ENCODE measurements around the gene DGKG. TPM values are rescaled to one million over a fixed set of nuclear protein-coding genes. Genes with fewer than 3 reads are reported as not detected.

DGKG gene
- total and polyA plus RNA-seq, 12 donors = 7.2 to 75.7 (median 41.4) TPM

DNA sequence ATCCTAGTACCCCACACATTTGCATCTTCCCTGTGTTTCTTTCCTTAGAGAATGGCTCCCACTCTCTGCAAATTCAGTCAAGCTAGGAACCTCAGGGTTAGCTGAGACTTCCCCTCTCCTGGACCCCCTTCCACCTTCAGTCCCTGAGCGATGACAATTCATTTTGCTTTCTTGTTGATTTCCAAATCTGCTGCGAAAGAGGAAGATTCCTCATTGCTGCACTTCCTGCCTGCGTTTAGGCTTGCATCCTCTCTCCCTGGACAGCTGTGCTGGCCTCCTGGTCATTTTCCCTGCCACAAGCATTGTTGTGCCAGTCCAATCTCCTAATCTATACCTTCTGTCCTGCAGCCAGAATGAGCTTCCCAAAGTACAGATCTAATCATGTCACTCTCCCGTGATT lies 12.3 kb upstream of the DGKG start:
- TF ChIP-seq, protein P1, sequence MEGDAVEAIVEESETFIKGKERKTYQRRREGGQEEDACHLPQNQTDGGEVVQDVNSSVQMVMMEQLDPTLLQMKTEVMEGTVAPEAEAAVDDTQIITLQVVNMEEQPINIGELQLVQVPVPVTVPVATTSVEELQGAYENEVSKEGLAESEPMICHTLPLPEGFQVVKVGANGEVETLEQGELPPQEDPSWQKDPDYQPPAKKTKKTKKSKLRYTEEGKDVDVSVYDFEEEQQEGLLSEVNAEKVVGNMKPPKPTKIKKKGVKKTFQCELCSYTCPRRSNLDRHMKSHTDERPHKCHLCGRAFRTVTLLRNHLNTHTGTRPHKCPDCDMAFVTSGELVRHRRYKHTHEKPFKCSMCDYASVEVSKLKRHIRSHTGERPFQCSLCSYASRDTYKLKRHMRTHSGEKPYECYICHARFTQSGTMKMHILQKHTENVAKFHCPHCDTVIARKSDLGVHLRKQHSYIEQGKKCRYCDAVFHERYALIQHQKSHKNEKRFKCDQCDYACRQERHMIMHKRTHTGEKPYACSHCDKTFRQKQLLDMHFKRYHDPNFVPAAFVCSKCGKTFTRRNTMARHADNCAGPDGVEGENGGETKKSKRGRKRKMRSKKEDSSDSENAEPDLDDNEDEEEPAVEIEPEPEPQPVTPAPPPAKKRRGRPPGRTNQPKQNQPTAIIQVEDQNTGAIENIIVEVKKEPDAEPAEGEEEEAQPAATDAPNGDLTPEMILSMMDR (IDR thresholded peaks at IDR 0.05) = no peak
- Histone ChIP-seq H3K4me3 (no peak overlapping the region), H3K9me3 (no peaks in the 10 kb centered on the region), H3K4me1 (peaks cover 0 to 9% (median 0%) of the 10 kb centered on the region in 9 donors), H3K27ac (no peak overlapping the region), H3K27me3 (no peaks in the 10 kb centered on the region), H3K36me3 (no peaks in the 10 kb centered on the region)
- intact Hi-C loops (cut with DNase I) = no loop called here
- WGBS, 2 donors = 52 to 59% methylated on average over 4 of the region's 4 CpGs
- DNase-seq = no peak
- ATAC-seq = no peak

DNA sequence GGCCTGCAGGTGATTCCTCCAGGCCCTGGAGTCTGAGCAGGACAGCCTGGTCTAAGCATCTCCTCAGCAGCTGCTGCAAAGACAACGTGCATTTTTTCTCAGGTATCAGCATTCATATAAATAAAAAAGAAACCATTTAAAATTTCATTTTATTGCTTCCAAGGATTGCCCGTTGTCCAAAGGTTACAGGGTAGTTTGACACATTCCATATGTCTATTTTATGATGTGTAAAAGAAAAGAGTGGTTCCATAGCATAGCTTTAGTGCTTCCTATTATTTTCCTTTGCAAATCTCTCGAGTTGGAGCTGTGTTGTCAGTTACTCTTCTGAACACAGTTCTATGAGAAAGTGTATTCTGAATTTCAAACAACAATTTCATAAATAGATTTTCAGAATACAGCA lies 7.2 kb upstream of the DGKG start:
- intact Hi-C loops (cut with DNase I) = loop anchor here in 2 of 10 donors (5.0 to 10.0 kb wide), 2 partner anchors 38 to 66 kb away; no protein-coding TSS in a partner anchor

DNA sequence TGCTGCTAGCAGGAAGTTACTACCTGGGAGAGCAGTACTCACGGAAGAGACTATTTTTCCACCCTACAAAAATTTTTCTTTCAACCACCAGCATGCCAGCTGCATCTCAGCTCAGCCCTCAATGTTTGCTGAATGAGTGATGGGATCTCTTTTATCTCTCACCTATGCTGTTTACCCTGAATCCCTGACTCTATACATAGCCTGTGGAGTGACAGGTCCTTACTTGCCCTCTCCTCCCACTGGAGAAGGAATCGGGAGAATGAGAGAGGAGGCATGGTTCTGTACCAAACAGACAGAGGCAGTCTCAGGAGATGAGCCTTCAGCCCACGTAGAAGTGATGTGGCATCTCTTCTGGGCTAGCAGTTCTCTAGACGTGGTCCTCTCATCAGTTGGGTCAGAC lies 6.7 kb upstream of the DGKG start:
- intact Hi-C loops (cut with DNase I) = loop anchor here in 2 of 10 donors (5.0 to 10.0 kb wide), 2 partner anchors 39 to 66 kb away; no protein-coding TSS in a partner anchor
- DNase-seq = no peak
- whole genome bisulfite sequencing, 2 donors = 59 to 70% methylated on average over 4 of the region's 4 CpGs
- peaks cover 0 to 23% (median 19%) of the 10 kb centered on the region in 9 donors for H3K4me1 ChIP-seq
- H3K27me3 ChIP-seq = peaks cover 0 to 10% (median 2%) of the 10 kb centered on the region in 7 donors
- ATAC-seq = no peak
- H3K4me3 ChIP-seq = no peak overlapping the region
- TF ChIP-seq, protein P1 (IDR thresholded peaks at IDR 0.05) = no peak
- no peaks in the 10 kb centered on the region for H3K36me3 ChIP-seq
- H3K27ac ChIP-seq = no peak overlapping the region
- no peaks in the 10 kb centered on the region for H3K9me3 ChIP-seq

More for the DNA sequence above, 7.2 kb upstream of the DGKG start:
- Histone ChIP-seq H3K4me1 (peaks cover 0 to 23% (median 18%) of the 10 kb centered on the region in 9 donors), H3K4me3 (no peak overlapping the region), H3K27ac (no peak overlapping the region), H3K9me3 (no peaks in the 10 kb centered on the region), H3K36me3 (no peaks in the 10 kb centered on the region), H3K27me3 (peaks cover 0 to 5% (median 0%) of the 10 kb centered on the region in 7 donors)
- TF ChIP-seq, protein P1 (IDR thresholded peaks at IDR 0.05) = no peak
- DNase-seq (no peak), ATAC-seq (no peak)
- 76 to 85% methylated on average over 3 of the region's 3 CpGs for WGBS, 2 donors

DNA sequence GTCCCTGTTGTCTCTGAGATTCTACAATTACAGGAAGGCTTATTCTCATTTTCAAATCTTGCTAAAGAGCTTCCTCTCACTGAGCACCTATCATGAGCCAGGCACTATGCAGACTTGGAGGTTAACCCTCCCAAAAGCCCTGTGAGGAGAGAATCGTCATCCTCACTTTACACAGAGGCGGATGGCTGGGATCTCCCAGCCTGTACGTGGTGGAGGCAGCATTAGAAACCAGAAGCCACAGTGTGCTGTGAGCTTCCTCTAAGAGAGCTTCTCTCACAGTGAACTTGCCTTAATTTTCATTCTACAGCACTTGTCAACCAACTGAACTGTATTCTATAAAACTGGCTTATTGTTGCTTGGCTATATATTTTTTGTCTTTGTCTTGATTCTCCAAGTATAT lies 6.1 kb upstream of the DGKG start:
- intact Hi-C loops (cut with DNase I) = loop anchor here in 2 of 10 donors (5.0 to 10.0 kb wide), 2 partner anchors 39 to 67 kb away; no protein-coding TSS in a partner anchor
- 59 to 74% methylated on average over 3 of the region's 3 CpGs for WGBS, 2 donors

More for the DNA sequence above, 6.1 kb upstream of the DGKG start:
- Histone ChIP-seq H3K36me3 (no peaks in the 10 kb centered on the region), H3K27ac (no peak overlapping the region), H3K27me3 (peaks cover 0 to 15% (median 5%) of the 10 kb centered on the region in 7 donors), H3K9me3 (no peaks in the 10 kb centered on the region), H3K4me1 (peaks cover 0 to 26% (median 19%) of the 10 kb centered on the region in 9 donors), H3K4me3 (no peak overlapping the region)
- DNase-seq (no peak), ATAC-seq (no peak)
- TF ChIP-seq, protein P1 (IDR thresholded peaks at IDR 0.05) = no peak

Measured in heart right ventricle (tissue), 16 donors.